Uterus (tissue), 4 donors: ENCODE results near the gene ZNF791. TPM values are rescaled to one million over a fixed set of nuclear protein-coding genes. Genes with fewer than 3 reads are reported as not detected.
"Not testable (repeated sequence)": the region's sequence is repeated elsewhere in the genome, so short reads cannot be mapped to it uniquely, and the experiment has no call there.

Source experiments
- DNase-seq, 2 donors: peaks; one replicate each; pipeline ENCODE4 v3.0.0-alpha.2; 2019 to 2020
- H3K27ac ChIP-seq, 2 donors: fragments of 200-600 bp; sonication (generic); 1 replicate in 1 of 2; 2 replicates in 1 of 2; pipeline ENCODE4 v1.5.1; 2016 to 2018
- H3K27me3 ChIP-seq, 2 donors: fragments of 200-600 bp; sonication (generic); one replicate each; pipeline ENCODE4 v1.5.1; 2018 to 2019; ENCODE audit warnings: control low read depth in 1 of 2
- H3K36me3 ChIP-seq, 2 donors: fragments of 200-600 bp; sonication (generic); one replicate each; pipeline ENCODE4 v1.5.1; 2019; ENCODE audit warnings: control low read depth in 1 of 2
- H3K4me1 ChIP-seq, 2 donors: fragments of 200-600 bp; sonication (generic); one replicate each; pipeline ENCODE4 v1.5.1; 2018 to 2019; ENCODE audit warnings: control low read depth in 1 of 2
- H3K4me3 ChIP-seq, 2 donors: fragments of 200-600 bp; sonication (generic); 1 replicate in 1 of 2; 2 replicates in 1 of 2; pipeline ENCODE4 v1.5.1; 2018 to 2019; ENCODE audit warnings: mild to moderate bottlenecking in 1 of 2
- H3K9me3 ChIP-seq, 2 donors: fragments of 200-600 bp; sonication (generic); one replicate each; pipeline ENCODE4 v1.5.1; 2019; ENCODE audit warnings: control low read depth in 1 of 2
- CTCF ChIP-seq, 4 experiments: fragments of 200-600 bp in 2 of 4; fragments of 450-650 bp in 2 of 4; sonication (generic) in 2 of 4; IDR thresholded peaks; one replicate each; pipeline ENCODE4 v1.5.1; 2016 to 2019; ENCODE audit warnings: antibody characterized with exemption in 4 of 4, mild to moderate bottlenecking in 2 of 4, moderate library complexity in 1 of 4
- POLR2A ChIP-seq, 2 donors: fragments of 450-650 bp; IDR thresholded peaks; one replicate each; pipeline ENCODE4 v1.6.1; 2016; ENCODE audit warnings: antibody characterized with exemption in 2 of 2, mild to moderate bottlenecking in 1 of 2, moderate library complexity in 1 of 2
- intact Hi-C: fragments of 100-400 bp; cut with DNase I; formaldehyde crosslinking; loops from one replicate; pipeline ENCODE4 v1.15.1; 2023; ENCODE audit warnings: low total_unique reads
- total RNA-seq, 4 donors: library from RNA; depleted of rRNA in 3 of 4; stranded (reverse); fragments of >200 nt in 3 of 4; gene quantifications; one replicate each; pipeline versions ENCODE4 v1.1.0 to v1.2.4, GENCODE V29; 2014 to 2023
- donor health status: DM: yes; HTN: yes; CAD: no.

The ZNF791 gene
- total RNA-seq, 4 donors from 2014 or later, result 22.9 to 67.9 (median 37.1) TPM

GRCh38 chr19:12676928-12677327 is 66.2 kb downstream of the ZNF791 start:
- DNase-seq, result no peak
- Histone ChIP-seq H3K4me3 (no peak overlapping the region), H3K4me1 (no peaks in the 10 kb centered on the region), H3K9me3 (no peaks in the 10 kb centered on the region), H3K27ac (no peak overlapping the region), H3K36me3 (no peaks in the 10 kb centered on the region), H3K27me3 (no peaks in the 10 kb centered on the region)
- TF ChIP-seq POLR2A (IDR thresholded peaks at IDR 0.05) (no peak), CTCF (IDR thresholded peaks at IDR 0.05) (no peak)
- intact Hi-C loops, result no loop called here

GRCh38 chr19:12678039-12678438 is 67.3 kb downstream of the ZNF791 start:
- intact Hi-C loops, H3K27ac ChIP-seq, DNase-seq, H3K9me3 ChIP-seq, H3K27me3 ChIP-seq, H3K36me3 ChIP-seq, H3K4me3 ChIP-seq, H3K4me1 ChIP-seq: not testable (repeated sequence)

- H3K36me3 ChIP-seq, result no peaks in the 10 kb centered on the region
- H3K4me1 ChIP-seq, result no peaks in the 10 kb centered on the region
- no peaks in the 10 kb centered on the region for H3K9me3 ChIP-seq
- intact Hi-C loops, result no loop called here
- no peaks in the 10 kb centered on the region for H3K27me3 ChIP-seq
- no peak overlapping the region for H3K4me3 ChIP-seq
- H3K27ac ChIP-seq, result no peak overlapping the region
- DNase-seq, result no peak
- TF ChIP-seq CTCF (IDR thresholded peaks at IDR 0.05) (no peak), POLR2A (IDR thresholded peaks at IDR 0.05) (no peak)
These were observed 69.3 kb downstream of the ZNF791 start for GRCh38 chr19:12680034-12680433.

GRCh38 chr19:12681074-12681987 is 70.6 kb downstream of the ZNF791 start, which contains the start of gene DHPS:
Gene DHPS, minus strand, starts transcription at chr19:12681880. Its CDS starts 114 bp downstream, at chr19:12681766.
- peak within 1 kb of the TSS; percentile 88 to 98 for H3K27ac ChIP-seq
- no peaks in the 10 kb centered on the region for H3K9me3 ChIP-seq
- H3K4me1 ChIP-seq, result no peaks in the 10 kb centered on the region
- no peaks in the 10 kb centered on the region for H3K27me3 ChIP-seq
- intact Hi-C loops, result no loop called here
- peak within 1 kb of the TSS; percentile 93 to 96 for H3K4me3 ChIP-seq
- no peaks in the 10 kb centered on the region for H3K36me3 ChIP-seq
- DNase-seq, result peak; percentile 89 to 96
- TF ChIP-seq POLR2A (IDR thresholded peaks at IDR 0.05) (peak; percentile 15 to 53), CTCF (IDR thresholded peaks at IDR 0.05) (peak in 1 of 4 experiments; percentile 19)

Other genes starting within 250 kb of the ZNF791 start
- gene ZNF442, start 245.2 kb upstream of the ZNF791 start, total RNA-seq, result 10 to 100 TPM in 2 of 4 donors, 1 to 10 TPM in 2; 5.0 to 15.4 (median 9.5) TPM
- gene ZNF799, start 209.6 kb upstream of the ZNF791 start, total RNA-seq, result 10 to 100 TPM; 10.3 to 12.9 (median 12.0) TPM
- gene ZNF443, start 169.9 kb upstream of the ZNF791 start, total RNA-seq, result 10 to 100 TPM in 1 of 4 donors, 1 to 10 TPM in 3; 5.3 to 15.4 (median 8.4) TPM
- 10 to 100 TPM in 1 of 4 donors, 1 to 10 TPM in 3; 5.0 to 20.8 (median 6.9) TPM for gene ZNF709, start 126.1 kb upstream of the ZNF791 start, total RNA-seq
- gene ZNF564, start 59.4 kb upstream of the ZNF791 start, total RNA-seq, result 10 to 100 TPM in 3 of 4 donors, under 1 TPM in 1; 0.88 to 28.1 (median 21.9) TPM
- 10 to 100 TPM in 2 of 4 donors, 1 to 10 TPM in 1, under 1 TPM in 1; 0.59 to 15.4 (median 8.1) TPM for gene ZNF490, start 107 bp upstream of the ZNF791 start, total RNA-seq
- gene MAN2B1, start 55.8 kb downstream of the ZNF791 start, total RNA-seq, result 10 to 100 TPM; 15.9 to 54.1 (median 42.8) TPM
- gene WDR83, start 55.9 kb downstream of the ZNF791 start, total RNA-seq, result 10 to 100 TPM in 2 of 4 donors, 1 to 10 TPM in 2; 1.5 to 24.7 (median 8.5) TPM
- gene DHPS, start 71.0 kb downstream of the ZNF791 start, total RNA-seq, result 100 to 1,000 TPM in 2 of 4 donors, 10 to 100 TPM in 2; 70.9 to 125 (median 97.1) TPM
- gene GNG14, start 77.1 kb downstream of the ZNF791 start, total RNA-seq, result not detected
- 1 to 10 TPM in 2 of 4 donors, not detected in 2; 3.8 to 9.5 TPM for gene FBXW9, start 85.7 kb downstream of the ZNF791 start, total RNA-seq
- gene TNPO2, start 113.0 kb downstream of the ZNF791 start, total RNA-seq, result 10 to 100 TPM; 29.7 to 92.9 (median 71.2) TPM
- 100 to 1,000 TPM in 3 of 4 donors, 10 to 100 TPM in 1; 88.8 to 490 (median 244) TPM for gene TRIR, start 123.8 kb downstream of the ZNF791 start, total RNA-seq
- gene GET3, start 126.6 kb downstream of the ZNF791 start, total RNA-seq, result 10 to 100 TPM; 15.4 to 57.4 (median 36.4) TPM
- gene BEST2, start 140.9 kb downstream of the ZNF791 start, total RNA-seq, result under 1 TPM in 2 of 4 donors, not detected in 2; 0.14 to 0.29 TPM
- 10 to 100 TPM in 2 of 4 donors, 1 to 10 TPM in 1, under 1 TPM in 1; 0.59 to 37.5 (median 14.0) TPM for gene HOOK2, start 164.6 kb downstream of the ZNF791 start, total RNA-seq
- gene JUNB, start 180.6 kb downstream of the ZNF791 start, total RNA-seq, result 100 to 1,000 TPM in 1 of 4 donors, 10 to 100 TPM in 3; 47.4 to 417 (median 81.5) TPM
- 100 to 1,000 TPM; 148 to 178 (median 163) TPM for gene PRDX2, start 190.9 kb downstream of the ZNF791 start, total RNA-seq
- gene THSD8, start 191.1 kb downstream of the ZNF791 start, total RNA-seq, result 1 to 10 TPM in 1 of 4 donors, not detected in 3; 4.1 TPM
- gene RNASEH2A, start 195.7 kb downstream of the ZNF791 start, total RNA-seq, result 10 to 100 TPM in 1 of 4 donors, 1 to 10 TPM in 3; 2.3 to 18.9 (median 3.1) TPM
- gene RTBDN, start 223.7 kb downstream of the ZNF791 start, total RNA-seq, result not detected
- 1 to 10 TPM in 1 of 4 donors, not detected in 3; 1.2 TPM for gene MAST1, start 227.6 kb downstream of the ZNF791 start, total RNA-seq